ENCODE measurements around the gene USP30.
"Not testable (repeated sequence)": the region's sequence is repeated elsewhere in the genome, so short reads cannot be mapped to it uniquely, and the experiment has no call there.

The USP30 gene, protein sequence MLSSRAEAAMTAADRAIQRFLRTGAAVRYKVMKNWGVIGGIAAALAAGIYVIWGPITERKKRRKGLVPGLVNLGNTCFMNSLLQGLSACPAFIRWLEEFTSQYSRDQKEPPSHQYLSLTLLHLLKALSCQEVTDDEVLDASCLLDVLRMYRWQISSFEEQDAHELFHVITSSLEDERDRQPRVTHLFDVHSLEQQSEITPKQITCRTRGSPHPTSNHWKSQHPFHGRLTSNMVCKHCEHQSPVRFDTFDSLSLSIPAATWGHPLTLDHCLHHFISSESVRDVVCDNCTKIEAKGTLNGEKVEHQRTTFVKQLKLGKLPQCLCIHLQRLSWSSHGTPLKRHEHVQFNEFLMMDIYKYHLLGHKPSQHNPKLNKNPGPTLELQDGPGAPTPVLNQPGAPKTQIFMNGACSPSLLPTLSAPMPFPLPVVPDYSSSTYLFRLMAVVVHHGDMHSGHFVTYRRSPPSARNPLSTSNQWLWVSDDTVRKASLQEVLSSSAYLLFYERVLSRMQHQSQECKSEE

DNA sequence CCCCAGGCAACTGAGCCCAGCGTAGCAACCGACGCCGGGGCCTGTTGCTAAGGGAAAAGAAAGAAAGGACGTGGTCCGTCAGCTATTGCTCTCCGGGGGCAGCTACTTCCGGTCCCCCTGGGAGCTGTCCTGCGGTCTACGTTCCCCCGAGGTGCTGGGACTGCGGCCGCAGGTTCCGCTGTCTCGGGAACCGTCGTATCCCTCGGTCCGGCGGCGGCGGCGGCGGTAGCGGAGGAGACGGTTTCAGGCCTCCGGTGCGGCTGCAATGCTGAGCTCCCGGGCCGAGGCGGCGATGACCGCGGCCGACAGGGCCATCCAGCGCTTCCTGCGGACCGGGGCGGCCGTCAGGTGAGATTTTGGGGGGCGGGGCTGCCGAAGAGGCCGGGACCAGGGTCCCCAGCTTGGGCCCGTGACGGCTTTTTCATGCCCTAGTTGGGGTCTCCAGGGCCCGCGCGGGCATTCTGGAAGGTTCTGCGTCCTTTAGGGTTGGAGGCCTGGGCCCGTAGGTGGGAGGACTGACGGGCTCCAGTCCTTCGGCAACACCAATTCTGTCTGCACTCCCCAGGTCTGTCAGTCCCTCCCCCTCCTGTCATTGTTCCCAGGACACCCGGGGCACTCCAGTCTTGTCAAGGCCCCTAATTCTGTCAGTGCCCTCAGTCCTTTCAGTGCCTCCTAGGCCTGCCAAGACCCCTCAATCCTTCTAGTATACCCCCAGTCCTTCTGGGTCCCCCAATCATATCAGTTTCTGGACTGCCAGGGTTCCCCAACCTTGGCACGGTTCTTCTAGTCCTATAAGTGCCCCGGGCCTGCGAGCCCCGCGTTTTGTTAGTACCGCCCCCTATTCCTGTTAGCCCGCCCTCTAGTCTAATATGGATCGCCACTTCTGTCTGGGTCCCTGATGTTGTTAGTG, at the start of gene USP30:
USP30 (plus strand) TSS at position 163 of the 910 bp plus-strand sequence; CDS start at position 266, 103 bp downstream.
- DNase-seq (ENCODE audit: low read depth in 2 of 2), result peak; percentile 64 to 65

DNA sequence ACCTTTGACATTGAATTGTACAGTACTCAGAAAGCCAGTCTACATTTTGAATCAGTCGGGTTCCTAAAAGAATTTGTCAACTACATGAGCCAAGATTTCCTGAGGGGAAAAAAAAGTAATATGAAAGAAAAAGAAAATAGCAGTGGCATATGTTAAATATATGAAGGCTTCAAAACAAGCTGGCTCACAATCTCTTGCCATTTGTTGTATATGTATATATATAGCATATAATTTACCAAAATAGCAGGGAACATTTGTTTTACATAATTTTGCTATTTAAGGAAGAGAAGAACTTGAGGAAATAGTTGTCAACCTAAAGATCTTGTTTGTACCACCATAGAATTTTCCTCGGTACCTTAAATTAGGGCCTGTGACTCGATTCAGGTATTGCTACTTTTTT, 48.4 kb upstream of the USP30 start:
- DNase-seq (ENCODE audit: low read depth in 2 of 2), result no peak

DNA sequence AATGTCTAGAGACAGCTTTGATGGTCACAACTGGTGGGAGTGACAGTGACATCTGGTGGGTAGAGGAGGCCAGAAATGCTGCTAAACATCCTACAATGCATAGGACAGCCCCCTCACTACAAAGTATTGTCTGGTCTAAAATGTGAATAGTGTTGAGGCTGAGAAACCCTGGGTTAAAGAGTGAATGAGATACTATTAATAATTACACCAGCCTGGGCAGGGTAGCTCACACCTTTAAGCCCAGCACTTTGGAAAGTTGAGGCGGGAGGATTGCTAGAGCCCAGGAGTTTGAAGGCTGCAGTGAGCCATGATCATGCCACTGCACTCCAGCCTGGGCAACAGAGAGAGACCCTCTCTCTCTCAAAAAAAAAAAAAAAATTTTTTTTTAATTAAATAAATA, 42.6 kb upstream of the USP30 start:
- DNase-seq (ENCODE audit: low read depth in 2 of 2), result no peak

DNA sequence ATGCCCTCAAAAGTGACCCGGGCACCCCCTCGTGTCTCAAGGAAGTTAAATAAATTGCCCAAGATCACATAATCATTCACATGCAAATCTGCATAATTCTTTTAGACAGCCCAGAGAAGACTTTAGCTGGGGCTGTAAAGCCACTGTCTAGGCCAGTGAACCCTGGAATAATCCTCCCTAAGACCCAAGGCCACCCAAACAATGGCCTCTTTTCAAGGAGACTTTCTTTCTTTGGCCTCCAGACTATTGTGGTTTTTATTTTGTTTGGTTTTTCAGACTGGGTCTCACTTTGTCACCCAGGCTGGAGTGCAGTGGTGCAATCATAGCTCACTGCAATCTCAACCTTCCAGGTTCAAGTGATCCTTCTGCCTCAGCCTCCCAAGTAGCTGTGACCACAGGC, 42.1 kb upstream of the USP30 start:
- no peak for DNase-seq (ENCODE audit: low read depth in 2 of 2)

DNA sequence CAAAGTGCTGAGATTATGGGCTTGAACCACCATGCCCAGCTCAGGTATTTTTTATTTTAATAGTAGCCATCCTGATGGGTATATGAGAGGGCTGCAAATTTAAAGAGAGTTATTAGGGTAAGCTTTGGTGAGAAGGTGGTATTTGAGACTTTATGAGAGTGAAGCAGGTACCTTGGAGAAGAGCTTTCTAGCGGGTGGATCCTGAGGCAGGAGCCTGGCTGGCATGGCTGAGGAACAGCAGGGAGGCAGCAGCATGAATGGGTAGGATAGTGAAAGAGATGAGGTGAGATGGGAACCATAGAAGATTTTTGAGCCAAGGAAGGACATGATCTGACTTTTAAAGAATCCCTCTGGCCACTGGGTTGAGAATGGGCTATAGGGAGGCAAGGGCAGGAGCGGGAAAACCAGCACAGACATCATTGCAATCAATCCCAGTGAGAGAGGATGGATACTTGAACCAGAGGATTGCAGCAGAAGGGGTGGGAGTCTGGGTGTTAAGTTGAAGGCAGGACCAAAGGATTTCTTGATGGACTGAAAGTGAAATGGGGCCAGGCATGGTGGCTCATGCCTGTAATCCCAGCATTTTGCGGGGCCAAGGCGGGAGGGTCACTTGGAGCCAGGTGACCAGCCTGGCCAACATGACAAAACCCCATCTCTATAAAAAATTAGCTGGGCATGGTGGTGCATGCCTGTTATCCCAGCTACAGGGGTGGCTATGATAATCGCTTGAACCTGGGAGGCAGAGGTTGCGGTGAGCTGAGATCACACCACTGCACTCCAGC, 37.2 kb upstream of the USP30 start:
- DNase-seq (ENCODE audit: low read depth in 2 of 2), result no peak

DNA sequence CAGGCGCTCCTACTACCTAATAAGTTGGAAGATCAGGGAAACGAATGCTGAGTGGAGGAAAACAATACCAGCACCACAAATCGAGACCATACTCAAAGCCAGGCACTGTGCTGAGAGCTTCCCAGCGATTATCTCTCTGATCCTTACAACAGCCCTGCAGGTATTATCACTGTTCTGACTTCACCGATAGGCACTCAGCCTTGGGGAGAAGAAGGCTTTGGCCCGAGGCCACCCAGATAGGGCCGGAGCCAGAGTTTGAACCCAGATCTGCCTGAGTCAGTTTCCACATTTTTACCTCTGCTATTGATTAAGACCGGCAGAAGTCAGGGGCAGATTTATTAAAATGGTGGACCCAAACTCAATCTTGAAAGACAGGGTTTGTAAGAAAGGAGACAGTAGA, 36.4 kb upstream of the USP30 start:
- DNase-seq (ENCODE audit: low read depth in 2 of 2), result no peak

DNA sequence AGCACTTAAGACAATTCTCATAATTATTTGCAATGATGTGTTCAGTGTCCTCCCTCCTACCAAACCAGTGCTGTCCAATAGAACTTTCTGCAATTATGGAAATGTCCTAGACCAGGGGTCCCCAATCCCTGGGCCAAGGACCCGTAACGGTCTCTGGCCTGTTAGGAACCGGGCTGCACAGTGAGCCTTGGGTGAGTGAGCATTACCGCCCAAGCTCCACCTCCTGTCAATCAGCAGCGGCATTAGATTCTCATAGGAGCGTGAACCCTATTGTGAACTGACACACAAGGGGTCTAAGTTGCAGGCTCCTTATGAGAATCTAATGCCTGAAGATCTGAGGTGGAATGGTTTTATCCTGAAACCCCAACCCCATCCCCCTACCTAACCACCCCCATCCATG, 35.4 kb upstream of the USP30 start:
- no peak for DNase-seq (ENCODE audit: low read depth in 2 of 2)

DNA sequence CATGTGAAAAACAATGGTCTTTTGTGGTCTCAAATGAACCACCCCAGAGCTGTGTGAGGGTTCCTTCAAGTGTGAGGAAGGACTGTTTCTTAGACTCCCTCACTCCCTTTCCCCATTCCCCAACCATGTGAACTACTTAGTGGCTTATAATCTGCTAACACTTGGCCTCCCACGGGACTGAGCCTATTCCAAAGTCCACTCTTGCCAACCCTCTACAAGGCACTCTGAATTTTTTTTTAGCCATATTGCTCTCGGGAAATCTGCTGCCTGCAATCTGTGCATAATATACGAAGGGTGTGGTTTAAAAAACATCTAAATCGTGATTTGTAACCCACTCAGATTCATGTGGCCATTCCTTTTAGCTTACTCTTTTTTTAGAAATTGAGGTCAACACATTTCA, 34.1 kb upstream of the USP30 start:
- DNase-seq (ENCODE audit: low read depth in 2 of 2), result no peak

DNA sequence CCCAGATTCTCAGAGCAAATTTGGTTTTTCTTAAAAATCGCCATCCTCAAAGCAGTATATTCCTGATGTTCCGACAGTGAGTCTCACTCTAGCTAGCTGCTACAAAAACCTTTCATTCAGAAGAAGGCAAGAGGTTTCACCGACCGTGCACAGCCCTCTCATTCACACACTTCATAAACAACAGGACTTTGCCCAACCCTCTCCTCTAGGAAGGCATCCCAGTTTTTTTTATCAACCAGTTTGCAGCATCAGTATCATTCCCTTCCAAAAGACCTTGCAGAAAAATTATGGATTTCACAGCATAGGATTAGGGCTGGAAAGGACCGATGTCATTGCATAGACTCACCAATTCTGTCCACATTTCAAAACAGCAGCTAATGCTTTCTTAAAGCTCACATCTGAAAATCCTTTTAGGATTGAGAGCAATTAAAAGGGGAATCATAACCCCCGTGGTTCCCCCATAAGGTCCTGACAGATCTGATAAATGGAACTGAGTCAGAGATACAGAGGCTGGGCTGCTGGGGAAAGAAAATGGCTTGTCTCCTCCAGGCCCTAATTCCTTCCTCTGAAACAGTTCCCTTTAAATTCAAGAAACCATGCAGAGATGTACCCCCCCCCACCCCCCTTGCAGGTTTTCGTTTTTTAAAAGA, 32.1 kb upstream of the USP30 start:
- DNase-seq (ENCODE audit: low read depth in 2 of 2), result no peak

DNA sequence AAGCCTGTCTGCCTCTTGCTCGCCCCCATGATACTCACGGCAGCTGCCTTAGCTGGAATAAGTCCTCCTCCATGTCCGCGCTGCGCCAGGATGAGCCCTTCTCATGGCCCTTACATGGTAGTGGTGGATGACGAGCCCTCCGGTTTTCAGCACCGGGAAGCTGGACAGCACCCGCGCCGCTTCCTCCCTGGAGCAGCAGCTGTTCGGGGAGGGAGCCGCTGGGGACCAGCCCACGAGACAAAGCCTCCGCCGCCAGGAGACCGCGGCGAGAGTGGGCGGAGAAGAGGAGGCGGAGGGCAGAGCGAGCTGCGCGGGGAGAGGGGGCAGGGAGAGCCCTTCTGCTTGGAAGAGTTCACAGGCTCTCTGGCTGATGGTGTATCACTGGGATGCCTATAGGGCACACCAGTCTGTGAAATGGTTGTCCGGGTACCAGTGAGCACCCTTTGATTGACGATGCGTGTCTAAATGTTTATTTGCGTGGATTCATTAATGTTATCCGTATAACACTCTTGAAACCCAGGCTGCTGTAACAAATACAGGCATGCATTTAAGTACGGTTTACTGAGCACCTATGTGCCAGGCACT, 31.5 kb upstream of the USP30 start, which contains the start of gene SVOP:
SVOP (minus strand) TSS at position 273 of the 585 bp plus-strand sequence; CDS start at position 73, 200 bp downstream.
- peak; percentile 4 to 5 for DNase-seq (ENCODE audit: low read depth in 2 of 2)

DNA sequence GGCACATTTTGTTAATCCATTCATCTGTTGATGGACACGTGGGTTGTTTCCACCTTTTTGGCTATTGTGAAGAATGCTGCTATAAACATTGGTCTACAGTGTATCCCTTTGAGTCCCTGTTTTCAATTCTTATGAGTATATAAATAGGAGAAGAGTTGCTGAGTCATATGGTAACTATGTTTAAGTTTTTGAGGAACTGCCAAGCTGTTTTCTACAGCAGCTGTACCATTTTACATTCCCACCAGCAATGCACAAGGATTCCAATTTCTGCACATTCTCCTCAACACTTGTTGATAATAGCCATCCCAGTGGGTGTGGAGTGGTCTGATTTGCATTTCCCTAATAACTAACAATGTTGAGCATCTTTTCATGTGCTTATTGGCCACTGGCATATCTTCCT, 24.6 kb upstream of the USP30 start:
- no peak for DNase-seq (ENCODE audit: low read depth in 2 of 2)

DNA sequence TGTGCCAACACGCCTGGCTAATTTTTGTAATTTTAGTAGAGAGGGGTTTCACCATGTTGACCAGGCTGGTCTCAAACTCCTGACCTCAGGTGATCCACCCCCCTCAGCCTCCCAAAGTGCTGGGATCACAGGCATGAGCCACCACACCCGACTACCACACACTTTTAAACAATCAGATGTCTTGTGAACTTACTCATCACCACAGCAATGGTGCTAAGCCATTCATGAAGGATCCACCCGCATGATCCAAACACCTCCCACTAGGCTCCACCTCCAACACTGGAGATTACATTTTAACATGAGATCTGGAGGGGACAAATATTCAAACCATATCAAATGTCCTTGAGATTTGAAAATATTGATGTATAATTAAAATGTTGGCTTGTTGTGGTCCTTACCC, 23.8 kb upstream of the USP30 start:
- not testable (repeated sequence) for DNase-seq (ENCODE audit: low read depth in 2 of 2)

DNA sequence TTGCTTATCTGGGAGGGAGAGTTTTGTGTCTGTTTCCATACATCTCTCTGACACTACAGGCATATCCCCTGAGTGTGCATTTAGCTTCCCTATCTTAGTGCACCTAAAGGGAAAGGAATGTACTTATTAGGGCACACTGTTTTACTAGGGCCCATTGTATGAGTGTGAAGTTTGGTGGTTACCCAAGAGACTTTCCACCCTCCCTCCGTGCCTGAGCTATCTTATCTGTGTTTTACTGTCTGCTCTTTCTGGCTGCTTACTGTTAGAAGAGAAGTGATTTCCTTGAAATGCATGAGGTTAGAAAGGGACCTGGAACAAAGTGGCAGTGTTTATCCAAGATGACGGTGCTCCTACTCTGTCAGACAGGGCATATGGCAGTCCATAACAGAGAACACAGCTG, 23.0 kb upstream of the USP30 start:
- no peak for DNase-seq (ENCODE audit: low read depth in 2 of 2)

DNA sequence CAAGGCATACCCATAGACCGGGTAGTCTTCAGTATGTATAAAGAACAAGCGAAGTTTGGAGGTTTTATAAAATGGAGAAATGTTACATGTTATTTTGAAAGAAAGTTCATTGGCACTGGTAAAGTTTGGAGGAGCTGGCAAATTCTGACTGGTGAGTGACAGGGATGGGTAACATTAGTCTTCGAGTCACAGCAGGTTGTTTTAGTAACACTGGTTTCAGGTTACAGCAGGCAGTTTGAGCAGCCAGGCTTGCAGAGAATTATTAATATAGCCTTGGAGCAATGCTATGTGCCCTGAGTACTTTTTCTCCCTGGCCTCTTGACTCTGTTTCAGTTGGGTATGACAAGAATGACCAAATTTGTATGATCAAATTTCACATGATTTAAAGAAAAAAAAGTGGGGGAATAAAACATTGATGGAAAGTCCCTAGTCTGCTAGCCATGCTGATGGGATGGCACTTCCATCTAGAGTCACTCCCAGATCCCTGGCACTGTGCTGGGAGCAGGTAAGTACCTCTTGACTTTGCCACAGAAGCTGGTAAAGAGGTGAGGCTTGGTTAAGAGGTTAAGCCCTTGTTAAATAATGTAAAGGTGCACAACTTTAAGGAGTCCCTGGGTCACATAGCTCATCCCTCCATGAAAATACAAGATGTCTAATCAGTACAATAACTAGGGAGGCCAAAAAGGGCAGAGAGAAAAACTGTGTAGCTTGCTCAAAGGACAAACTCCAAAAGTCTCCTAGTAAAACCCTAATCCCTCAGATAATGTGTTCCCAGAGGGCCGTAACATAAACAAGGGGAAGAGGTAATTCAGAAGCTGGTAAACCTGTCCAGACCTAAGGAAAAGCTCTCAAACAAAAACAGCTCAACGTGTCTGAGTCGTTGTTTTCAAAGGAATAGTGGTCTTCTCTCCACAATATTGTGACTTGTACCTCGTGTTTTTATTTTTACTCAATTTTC, 18.9 kb upstream of the USP30 start:
- DNase-seq (ENCODE audit: low read depth in 2 of 2), result no peak

DNA sequence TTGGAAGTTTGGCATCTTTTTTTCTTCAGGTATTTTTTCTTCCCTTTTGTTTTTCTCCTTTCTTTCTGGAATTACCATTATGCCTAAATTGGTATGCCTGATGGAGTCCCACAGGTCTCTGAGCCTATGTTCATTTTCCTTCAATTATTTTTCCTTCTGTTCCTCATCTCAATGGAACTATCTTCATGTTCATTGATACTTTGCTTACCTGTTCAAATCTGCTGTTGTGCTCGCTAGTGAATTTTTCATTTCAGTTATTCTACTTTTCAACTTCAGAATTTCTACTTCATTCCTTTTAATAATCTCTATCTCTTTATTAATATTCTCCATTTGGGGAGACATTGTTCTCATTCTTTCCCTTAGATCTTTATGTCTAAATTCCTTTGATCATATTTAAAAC, 15.4 kb upstream of the USP30 start:
- DNase-seq (ENCODE audit: low read depth in 2 of 2), result no peak

DNA sequence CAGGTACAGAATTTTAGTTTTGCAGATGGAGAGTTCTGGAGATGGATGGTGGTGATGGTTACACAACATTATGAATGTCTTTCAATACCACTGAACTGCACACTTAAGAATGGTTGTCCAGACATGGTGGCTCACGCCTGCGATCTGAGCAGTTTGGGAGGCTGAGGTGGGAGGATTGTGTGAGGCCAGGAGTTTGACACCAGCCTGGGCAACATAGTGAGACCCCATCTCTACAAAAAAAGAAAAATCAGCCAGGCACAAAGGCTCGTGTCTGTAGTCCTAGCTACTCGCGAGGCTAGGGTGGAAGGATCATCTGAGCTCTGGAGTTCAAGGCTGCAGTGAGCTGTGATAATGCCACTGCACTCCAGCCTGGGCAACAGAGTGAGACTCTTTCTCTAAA, 8.1 kb upstream of the USP30 start:
- no peak for DNase-seq (ENCODE audit: low read depth in 2 of 2)

DNA sequence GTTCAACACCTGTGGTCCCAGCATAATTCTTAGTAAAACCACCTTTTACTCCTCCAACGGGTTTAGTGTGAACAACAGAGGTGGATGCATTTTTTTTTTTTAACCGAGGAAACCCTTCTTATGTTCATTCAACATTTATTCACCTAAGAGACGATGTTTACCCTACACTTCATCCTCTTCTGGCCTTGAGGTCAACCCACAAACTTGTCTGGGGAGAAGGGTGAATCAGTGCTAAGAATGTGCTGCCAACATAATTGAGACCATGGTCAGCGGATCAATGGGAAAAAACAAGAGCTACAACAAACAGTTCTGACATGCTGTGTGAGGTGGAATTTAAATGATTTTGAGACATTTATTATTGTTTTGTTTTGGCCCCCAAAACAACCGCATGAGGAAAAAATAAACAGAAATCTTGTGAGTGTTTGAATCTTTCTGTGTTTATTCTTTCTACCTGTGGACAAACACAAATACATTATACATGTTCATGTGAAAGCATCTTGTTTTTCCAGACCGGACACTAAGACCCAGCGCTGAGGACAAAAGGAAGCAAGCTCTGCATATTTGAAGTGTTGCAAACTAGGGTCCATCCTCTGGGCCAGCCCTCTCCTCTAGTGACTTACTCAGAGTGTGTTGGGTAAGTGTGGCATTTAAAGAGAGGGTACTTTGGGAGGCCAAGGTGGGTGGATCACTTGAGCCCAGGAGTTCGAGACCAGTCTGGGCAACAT, 5.1 kb upstream of the USP30 start:
- no peak for DNase-seq (ENCODE audit: low read depth in 2 of 2)

DNA sequence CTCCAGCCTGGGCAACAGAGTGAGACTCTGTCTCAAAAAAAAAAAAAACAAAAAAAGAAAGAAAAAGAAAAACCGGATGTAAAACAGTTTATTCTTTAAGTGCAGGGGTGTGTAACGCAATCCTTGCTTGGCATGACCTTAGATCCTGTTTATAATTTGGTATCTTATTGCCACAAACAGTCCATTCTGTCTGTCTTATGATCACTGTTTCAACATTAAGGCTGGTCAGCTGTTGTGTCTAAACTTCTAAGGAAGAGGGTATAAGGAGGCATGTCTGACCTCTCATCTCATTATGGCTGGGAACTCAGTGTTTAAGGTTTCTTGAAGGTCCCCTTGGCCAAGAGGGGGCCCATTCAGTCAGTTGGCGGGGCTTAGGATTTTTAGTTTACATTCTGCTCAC, 3.7 kb upstream of the USP30 start:
- not testable (repeated sequence) for DNase-seq (ENCODE audit: low read depth in 2 of 2)

DNA sequence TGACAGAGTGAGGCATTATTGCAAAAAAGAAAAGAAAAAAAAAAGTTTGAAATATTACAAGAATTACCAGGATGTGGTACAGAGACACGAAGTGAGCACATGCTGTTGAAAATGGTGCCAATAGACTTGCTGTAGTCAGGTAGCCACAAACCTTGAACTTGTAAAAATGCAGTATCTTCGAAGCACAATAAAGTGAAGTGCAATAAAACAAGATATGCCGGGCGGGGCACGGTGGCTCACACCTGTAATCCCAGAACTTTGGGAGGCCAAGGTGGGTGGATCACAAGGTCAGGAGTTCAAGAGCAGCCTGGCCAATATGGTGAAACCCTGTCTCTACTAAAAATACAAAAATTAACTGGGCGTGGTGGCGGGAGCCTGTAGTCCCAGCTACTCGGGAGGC, 2.6 kb upstream of the USP30 start:
- not testable (repeated sequence) for DNase-seq (ENCODE audit: low read depth in 2 of 2)
